ENCODE measurements around the gene ATOSA. TPM values are rescaled to one million over a fixed set of nuclear protein-coding genes. Genes with fewer than 3 reads are reported as not detected.

The ATOSA gene
- total RNA-seq, 1 donor from 2014 or later = 16.6 TPM

GRCh38 chr15:52698514-52698913 lies 19.3 kb upstream of the ATOSA start:
- DNase-seq (ENCODE audit: low read depth) = no peak
- TF ChIP-seq, protein P1, sequence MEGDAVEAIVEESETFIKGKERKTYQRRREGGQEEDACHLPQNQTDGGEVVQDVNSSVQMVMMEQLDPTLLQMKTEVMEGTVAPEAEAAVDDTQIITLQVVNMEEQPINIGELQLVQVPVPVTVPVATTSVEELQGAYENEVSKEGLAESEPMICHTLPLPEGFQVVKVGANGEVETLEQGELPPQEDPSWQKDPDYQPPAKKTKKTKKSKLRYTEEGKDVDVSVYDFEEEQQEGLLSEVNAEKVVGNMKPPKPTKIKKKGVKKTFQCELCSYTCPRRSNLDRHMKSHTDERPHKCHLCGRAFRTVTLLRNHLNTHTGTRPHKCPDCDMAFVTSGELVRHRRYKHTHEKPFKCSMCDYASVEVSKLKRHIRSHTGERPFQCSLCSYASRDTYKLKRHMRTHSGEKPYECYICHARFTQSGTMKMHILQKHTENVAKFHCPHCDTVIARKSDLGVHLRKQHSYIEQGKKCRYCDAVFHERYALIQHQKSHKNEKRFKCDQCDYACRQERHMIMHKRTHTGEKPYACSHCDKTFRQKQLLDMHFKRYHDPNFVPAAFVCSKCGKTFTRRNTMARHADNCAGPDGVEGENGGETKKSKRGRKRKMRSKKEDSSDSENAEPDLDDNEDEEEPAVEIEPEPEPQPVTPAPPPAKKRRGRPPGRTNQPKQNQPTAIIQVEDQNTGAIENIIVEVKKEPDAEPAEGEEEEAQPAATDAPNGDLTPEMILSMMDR (IDR thresholded peaks at IDR 0.05; ENCODE audit: insufficient read depth, low read length, severe bottlenecking) = no peak
- no peak for FAIRE-seq
- no peak overlapping the region for H3K4me3 ChIP-seq (ENCODE audit: low read depth, low read length)
- no peaks in the 10 kb centered on the region for H3K27me3 ChIP-seq (ENCODE audit: control insufficient read depth, insufficient read depth, low read length)
- H3K36me3 ChIP-seq (ENCODE audit: control insufficient read depth, insufficient read depth, low read length) = no peaks in the 10 kb centered on the region

DNA sequence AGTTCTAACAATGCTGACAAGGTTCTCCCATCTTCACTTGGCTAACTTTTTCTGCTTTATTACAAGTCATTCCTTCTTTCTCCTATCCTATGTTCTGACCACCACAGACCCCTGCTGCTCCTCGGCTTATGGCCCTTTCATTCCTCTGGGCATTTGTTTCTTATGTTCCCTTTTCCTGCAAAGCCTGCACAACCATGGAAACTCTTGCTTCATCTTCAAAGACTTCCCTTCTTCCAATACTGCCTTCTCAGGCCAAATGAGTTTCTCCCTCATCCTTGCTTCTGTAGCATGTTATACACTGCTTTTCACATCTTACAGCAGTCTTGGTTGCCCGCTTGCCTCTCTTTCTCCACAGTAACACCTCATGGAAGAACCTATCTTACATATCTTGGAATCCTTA lies 17.9 kb upstream of the ATOSA start:
- no peaks in the 10 kb centered on the region for H3K36me3 ChIP-seq (ENCODE audit: control insufficient read depth, insufficient read depth, low read length)
- FAIRE-seq = no peak
- TF ChIP-seq, protein P1 (IDR thresholded peaks at IDR 0.05; ENCODE audit: insufficient read depth, low read length, severe bottlenecking) = no peak
- no peaks in the 10 kb centered on the region for H3K27me3 ChIP-seq (ENCODE audit: control insufficient read depth, insufficient read depth, low read length)
- no peak overlapping the region for H3K4me3 ChIP-seq (ENCODE audit: low read depth, low read length)
- DNase-seq (ENCODE audit: low read depth) = no peak

GRCh38 chr15:52695154-52695553 lies 16.0 kb upstream of the ATOSA start:
- DNase-seq (ENCODE audit: low read depth) (peak; percentile 15), FAIRE-seq (no peak)
- TF ChIP-seq, protein P1 (IDR thresholded peaks at IDR 0.05; ENCODE audit: insufficient read depth, low read length, severe bottlenecking) = no peak
- H3K36me3 ChIP-seq (ENCODE audit: control insufficient read depth, insufficient read depth, low read length) = no peaks in the 10 kb centered on the region
- H3K4me3 ChIP-seq (ENCODE audit: low read depth, low read length) = no peak overlapping the region
- H3K27me3 ChIP-seq (ENCODE audit: control insufficient read depth, insufficient read depth, low read length) = no peaks in the 10 kb centered on the region

- TF ChIP-seq, protein P1 (IDR thresholded peaks at IDR 0.05; ENCODE audit: insufficient read depth, low read length, severe bottlenecking) = no peak
- H3K4me3 ChIP-seq (ENCODE audit: low read depth, low read length) = no peak overlapping the region
- peak; percentile 7 for FAIRE-seq
- no peaks in the 10 kb centered on the region for H3K27me3 ChIP-seq (ENCODE audit: control insufficient read depth, insufficient read depth, low read length)
- DNase-seq (ENCODE audit: low read depth) = no peak
- no peaks in the 10 kb centered on the region for H3K36me3 ChIP-seq (ENCODE audit: control insufficient read depth, insufficient read depth, low read length)
Measured at GRCh38 chr15:52689562-52689961, 10.4 kb upstream of the ATOSA start.

DNA sequence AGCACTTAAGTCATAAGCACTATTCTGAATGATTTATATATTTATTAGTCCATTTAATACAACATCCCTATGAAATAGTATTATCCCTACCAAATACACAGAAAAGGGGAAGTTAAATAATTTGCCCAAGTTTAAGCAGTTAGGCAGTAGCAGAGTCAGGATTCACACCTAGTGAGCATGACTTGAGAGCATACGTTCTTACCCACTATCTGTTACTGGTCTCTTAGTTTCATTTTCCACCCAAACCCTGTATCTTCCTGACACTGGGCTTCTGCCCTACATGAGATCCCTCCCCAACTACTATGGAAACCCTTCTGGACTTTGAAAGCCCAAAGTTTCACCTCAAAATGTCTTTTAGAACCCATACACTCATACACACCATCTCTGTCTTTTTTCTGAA lies 4.4 kb upstream of the ATOSA start:
- DNase-seq (ENCODE audit: low read depth) = no peak
- H3K27me3 ChIP-seq (ENCODE audit: control insufficient read depth, insufficient read depth, low read length) = no peaks in the 10 kb centered on the region
- no peak for FAIRE-seq
- TF ChIP-seq, protein P1 (IDR thresholded peaks at IDR 0.05; ENCODE audit: insufficient read depth, low read length, severe bottlenecking) = no peak
- no peaks in the 10 kb centered on the region for H3K36me3 ChIP-seq (ENCODE audit: control insufficient read depth, insufficient read depth, low read length)
- H3K4me3 ChIP-seq (ENCODE audit: low read depth, low read length) = no peak overlapping the region

- DNase-seq (ENCODE audit: low read depth) = no peak
- Histone ChIP-seq H3K27me3 (ENCODE audit: control insufficient read depth, insufficient read depth, low read length) (no peaks in the 10 kb centered on the region), H3K36me3 (ENCODE audit: control insufficient read depth, insufficient read depth, low read length) (no peaks in the 10 kb centered on the region), H3K4me3 (ENCODE audit: low read depth, low read length) (no peak overlapping the region)
- TF ChIP-seq, protein P1 (IDR thresholded peaks at IDR 0.05; ENCODE audit: insufficient read depth, low read length, severe bottlenecking) = no peak
- no peak for FAIRE-seq
Measured at GRCh38 chr15:52682781-52683180, 3.6 kb upstream of the ATOSA start.
